CD4-positive, CD25-positive, alpha-beta regulatory T cell (primary cell): ENCODE results near the gene CEP43. TPM values are rescaled to one million over a fixed set of nuclear protein-coding genes. Genes with fewer than 3 reads are reported as not detected.
A peak's percentile ranks its signal among the peaks of the same experiment; 100 is the strongest.
"Not testable (repeated sequence)": the region's sequence is repeated elsewhere in the genome, so short reads cannot be mapped to it uniquely, and the experiment has no call there.

ENCODE experiments used
- ATAC-seq, 2 donors: fragments of 150-1000 bp; cut with Tn5 transposase; one replicate each; pipeline ENCODE4 v1.10.0; 2021; ENCODE audit warnings: low read depth in 2 of 2, moderate number of reproducible peaks in 2 of 2, moderate library complexity in 1 of 2
- DNase-seq, 3 donors: peaks; one replicate each; pipeline versions ENCODE4 v3.0.0 to v3.0.0-alpha.2; 2012 to 2022; ENCODE audit warnings: mixed read lengths in 1 of 3
- H3K27ac ChIP-seq: one replicate; pipeline ENCODE4 v1.7.0; 2013; ENCODE audit warnings: mild to moderate bottlenecking, low read length; ENCODE audit not compliant: insufficient read depth, poor library complexity, severe bottlenecking
- H3K27me3 ChIP-seq: one replicate; pipeline ENCODE4 v1.7.0; 2013; ENCODE audit warnings: low read length; ENCODE audit not compliant: control insufficient read depth, insufficient read depth
- H3K36me3 ChIP-seq: one replicate; pipeline ENCODE4 v1.7.0; 2013; ENCODE audit warnings: mild to moderate bottlenecking, low read length, moderate library complexity; ENCODE audit not compliant: control insufficient read depth, insufficient read depth
- H3K4me1 ChIP-seq: 2 replicates; pipeline ENCODE4 v1.7.0; 2013; ENCODE audit warnings: mild to moderate bottlenecking, low read length; ENCODE audit not compliant: insufficient read depth, control insufficient read depth, poor library complexity, severe bottlenecking
- H3K4me3 ChIP-seq: one replicate; pipeline ENCODE4 v1.7.0; 2013; ENCODE audit warnings: low read depth, mild to moderate bottlenecking, low read length, moderate library complexity
- H3K9me3 ChIP-seq, 2 experiments: 1 replicate in 1 of 2; 2 replicates in 1 of 2; pipeline ENCODE4 v1.7.0; 2013; ENCODE audit warnings: low read length in 2 of 2, mild to moderate bottlenecking in 1 of 2, moderate library complexity in 1 of 2; ENCODE audit not compliant: control insufficient read depth in 2 of 2
- H3K27ac Mint-ChIP-seq, 3 donors: one replicate each; pipeline ENCODE4 v1.8.0; 2020 to 2022; ENCODE audit warnings: mild to moderate bottlenecking in 3 of 3, mixed read lengths in 3 of 3, moderate library complexity in 2 of 3
- H3K27me3 Mint-ChIP-seq: one replicate; pipeline ENCODE4 v1.8.0; 2022; ENCODE audit warnings: mild to moderate bottlenecking, mixed read lengths
- H3K36me3 Mint-ChIP-seq: one replicate; pipeline ENCODE4 v1.8.0; 2020; ENCODE audit warnings: mixed read lengths
- H3K4me1 Mint-ChIP-seq, 4 donors: one replicate each; pipeline ENCODE4 v1.8.0; 2020 to 2022; ENCODE audit warnings: mixed read lengths in 4 of 4, mild to moderate bottlenecking in 1 of 4
- H3K4me3 Mint-ChIP-seq, 4 donors: one replicate each; pipeline ENCODE4 v1.8.0; 2020 to 2022; ENCODE audit warnings: mild to moderate bottlenecking in 4 of 4, mixed read lengths in 4 of 4, moderate library complexity in 3 of 4
- H3K9me3 Mint-ChIP-seq, 7 donors: one replicate each; pipeline ENCODE4 v1.8.0; 2020 to 2022; ENCODE audit warnings: mixed read lengths in 7 of 7, mild to moderate bottlenecking in 3 of 7, moderate library complexity in 2 of 7
- polyA plus RNA-seq, 4 donors: library from polyadenylated mRNA; unstranded; fragments of 300-500 nt; fragmentation: Illumina TruSeq; gene quantifications; one replicate each; pipeline ENCODE4 v1.2.3, GENCODE V29; 2021
- total RNA-seq: library from RNA; stranded (reverse); gene quantifications from one replicate; pipeline ENCODE4 v1.2.3, GENCODE V29; 2022

Gene CEP43, protein sequence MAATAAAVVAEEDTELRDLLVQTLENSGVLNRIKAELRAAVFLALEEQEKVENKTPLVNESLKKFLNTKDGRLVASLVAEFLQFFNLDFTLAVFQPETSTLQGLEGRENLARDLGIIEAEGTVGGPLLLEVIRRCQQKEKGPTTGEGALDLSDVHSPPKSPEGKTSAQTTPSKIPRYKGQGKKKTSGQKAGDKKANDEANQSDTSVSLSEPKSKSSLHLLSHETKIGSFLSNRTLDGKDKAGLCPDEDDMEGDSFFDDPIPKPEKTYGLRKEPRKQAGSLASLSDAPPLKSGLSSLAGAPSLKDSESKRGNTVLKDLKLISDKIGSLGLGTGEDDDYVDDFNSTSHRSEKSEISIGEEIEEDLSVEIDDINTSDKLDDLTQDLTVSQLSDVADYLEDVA
- total RNA-seq (32.5 TPM), polyA plus RNA-seq (1 to 10 TPM; 5.6 to 9.8 (median 7.4) TPM)

DNA sequence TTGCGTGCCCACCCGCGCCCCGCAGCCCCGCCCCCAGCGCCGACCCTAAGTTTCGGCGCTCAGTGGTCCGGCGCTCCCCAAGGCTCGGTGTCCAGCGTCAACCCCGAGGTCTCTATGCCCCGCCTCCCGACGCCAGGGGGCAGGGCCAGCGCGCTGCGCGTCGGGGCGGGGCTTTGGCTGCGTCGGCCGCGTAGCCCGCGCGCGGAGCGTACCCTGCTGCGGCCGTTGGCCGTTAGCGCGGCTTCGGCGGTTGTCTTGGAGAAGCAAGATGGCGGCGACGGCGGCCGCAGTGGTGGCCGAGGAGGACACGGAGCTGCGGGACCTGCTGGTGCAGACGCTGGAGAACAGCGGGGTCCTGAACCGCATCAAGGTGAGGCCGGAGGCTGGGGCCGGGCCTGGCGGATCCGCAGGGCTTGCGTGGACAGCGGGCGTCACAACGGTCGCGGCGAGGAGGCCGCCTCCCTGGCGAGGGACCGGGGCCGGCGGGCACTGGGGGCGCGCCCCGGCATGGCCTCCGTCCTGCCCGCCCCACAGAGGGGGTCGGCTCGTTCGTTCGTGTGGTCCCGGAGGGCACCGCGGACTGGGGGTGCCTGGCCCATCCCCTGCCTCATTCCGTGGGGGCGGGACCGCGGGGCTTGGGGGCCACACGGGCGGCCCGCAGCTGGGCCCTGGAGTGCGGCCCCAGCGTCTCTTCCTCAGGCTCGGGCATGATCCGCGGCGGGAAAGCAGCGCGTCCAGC is at the start of gene CEP43:
Gene CEP43 (plus strand): TSS at position 253 of the 739 bp plus-strand sequence. CDS start 16 bp downstream, at position 269.
- peak within 1 kb of the TSS; percentile 78 to 89 (median 85) for H3K27ac Mint-ChIP-seq
- peak within 1 kb of the TSS; percentile 79 for H3K27ac ChIP-seq
- peaks cover 36% of the 10 kb centered on the region for H3K4me1 ChIP-seq
- H3K9me3 ChIP-seq = no peaks in the 10 kb centered on the region
- H3K36me3 ChIP-seq = peaks cover 15% of the 10 kb centered on the region
- H3K27me3 Mint-ChIP-seq = no peaks in the 10 kb centered on the region
- peaks cover 32 to 48% (median 37%) of the 10 kb centered on the region in 4 donors for H3K4me1 Mint-ChIP-seq
- peaks cover 9% of the 10 kb centered on the region for H3K36me3 Mint-ChIP-seq
- no peaks in the 10 kb centered on the region for H3K9me3 Mint-ChIP-seq
- H3K4me3 ChIP-seq = peak within 1 kb of the TSS; percentile 86
- ATAC-seq (peak; percentile 93 to 95), DNase-seq (peak; percentile 85 to 94 (median 87))
- H3K4me3 Mint-ChIP-seq = peak within 1 kb of the TSS; percentile 92 to 97 (median 94)
- no peaks in the 10 kb centered on the region for H3K27me3 ChIP-seq

DNA sequence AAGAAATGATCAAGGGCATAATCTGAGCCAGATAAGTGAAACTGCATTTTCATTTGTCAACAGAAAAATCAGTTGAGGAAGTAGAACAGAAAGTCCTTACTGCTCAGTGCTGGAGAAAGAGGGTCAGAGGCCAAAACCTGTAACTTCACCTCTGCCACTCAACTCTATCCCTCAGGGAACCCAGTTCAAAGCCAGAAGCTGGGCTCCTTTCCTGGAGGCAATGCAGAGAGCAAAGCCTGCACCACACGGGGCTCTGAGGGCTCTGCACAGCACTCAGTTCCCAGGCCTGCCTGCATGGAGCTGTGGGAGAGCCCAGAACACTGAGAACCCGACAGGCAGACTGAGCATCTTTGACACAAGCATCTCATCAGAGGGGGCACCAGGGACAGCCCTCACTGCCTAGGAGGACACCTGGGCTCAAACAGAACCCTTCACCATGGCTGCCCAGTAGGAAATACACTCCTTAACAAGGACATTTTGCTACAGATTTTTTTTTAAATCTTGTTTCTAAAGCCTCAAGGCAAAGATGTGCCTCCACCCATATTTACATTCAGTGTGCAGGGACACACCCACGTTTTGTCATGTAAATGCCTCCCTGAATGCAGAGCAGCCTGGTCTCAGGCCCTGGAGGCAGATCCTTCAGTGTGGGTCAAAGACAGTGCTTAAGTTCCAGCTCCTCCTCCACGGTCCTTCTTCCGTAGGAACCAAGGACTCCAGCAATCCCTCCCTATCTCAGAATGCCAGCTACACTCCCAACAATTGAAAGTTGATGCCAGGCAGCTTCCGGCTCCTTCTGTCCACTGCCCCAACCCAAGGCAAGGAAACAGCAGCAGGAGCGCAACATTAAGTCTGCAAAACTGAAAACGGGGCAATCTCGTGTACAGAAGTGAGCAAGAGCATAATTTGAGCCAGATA is 49.4 kb upstream of the CEP43 start:
- peaks cover 23% of the 10 kb centered on the region for H3K36me3 Mint-ChIP-seq
- Histone ChIP-seq H3K4me1 (peaks cover 66% of the 10 kb centered on the region), H3K9me3 (no peaks in the 10 kb centered on the region), H3K27me3 (no peaks in the 10 kb centered on the region), H3K27ac (peak overlapping the region; percentile 95), H3K36me3 (peaks cover 37% of the 10 kb centered on the region), H3K4me3 (peak overlapping the region; percentile 86)
- H3K27ac Mint-ChIP-seq = peak overlapping the region; percentile 97 to 100 (median 99)
- H3K9me3 Mint-ChIP-seq = peaks cover 0 to 1% (median 0%) of the 10 kb centered on the region in 7 donors
- ATAC-seq = peak in 1 of 2 donors; percentile 26
- H3K4me1 Mint-ChIP-seq = peaks cover 14 to 77% (median 43%) of the 10 kb centered on the region in 4 donors
- peak overlapping the region; percentile 78 to 90 (median 86) for H3K4me3 Mint-ChIP-seq
- H3K27me3 Mint-ChIP-seq = no peaks in the 10 kb centered on the region
- DNase-seq = peak in 2 of 3 donors; percentile 35 to 78

- H3K36me3 Mint-ChIP-seq = peaks cover 17% of the 10 kb centered on the region
- ATAC-seq (peak; percentile 37 to 39), DNase-seq (peak in 2 of 3 donors; percentile 62 to 85)
These were observed 48.8 kb upstream of the CEP43 start for GRCh38 chr6:166950443-166950821.

GRCh38 chr6:166950892-166951669 is 48.1 kb upstream of the CEP43 start:
- peak; percentile 69 to 92 (median 81) for DNase-seq
- Histone ChIP-seq H3K36me3 (peaks cover 27% of the 10 kb centered on the region), H3K27ac (peak overlapping the region; percentile 95), H3K4me3 (peak overlapping the region; percentile 86), H3K4me1 (peaks cover 74% of the 10 kb centered on the region)
- H3K27me3 ChIP-seq, H3K27me3 Mint-ChIP-seq, H3K9me3 Mint-ChIP-seq, H3K9me3 ChIP-seq: not testable (repeated sequence)
- Mint-ChIP-seq H3K4me1 (peaks cover 20 to 78% (median 44%) of the 10 kb centered on the region in 4 donors), H3K4me3 (peak overlapping the region; percentile 78 to 90 (median 86)), H3K36me3 (peaks cover 13% of the 10 kb centered on the region), H3K27ac (peak overlapping the region; percentile 97 to 100 (median 99))
- ATAC-seq = peak; percentile 76

More at GRCh38 chr6:166950443-166950821, 48.8 kb upstream of the CEP43 start:
- Mint-ChIP-seq H3K27me3 (no peaks in the 10 kb centered on the region), H3K9me3 (no peaks in the 10 kb centered on the region), H3K4me3 (peak overlapping the region; percentile 78 to 90 (median 86)), H3K4me1 (peaks cover 20 to 78% (median 44%) of the 10 kb centered on the region in 4 donors), H3K27ac (peak overlapping the region; percentile 97 to 100 (median 99))
- no peaks in the 10 kb centered on the region for H3K27me3 ChIP-seq
- H3K9me3 ChIP-seq = no peaks in the 10 kb centered on the region
- peaks cover 31% of the 10 kb centered on the region for H3K36me3 ChIP-seq
- H3K27ac ChIP-seq = peak overlapping the region; percentile 95
- H3K4me3 ChIP-seq = peak overlapping the region; percentile 86
- peaks cover 72% of the 10 kb centered on the region for H3K4me1 ChIP-seq

- H3K4me1 Mint-ChIP-seq = peaks cover 20 to 78% (median 44%) of the 10 kb centered on the region in 4 donors
- H3K4me3 Mint-ChIP-seq = peak overlapping the region; percentile 78 to 90 (median 86)
These were observed 47.5 kb upstream of the CEP43 start for GRCh38 chr6:166951670-166952060.

GRCh38 chr6:166952121-166952520 is 47.1 kb upstream of the CEP43 start:
- peaks cover 17% of the 10 kb centered on the region for H3K36me3 ChIP-seq
- peaks cover 7% of the 10 kb centered on the region for H3K36me3 Mint-ChIP-seq
- H3K9me3 Mint-ChIP-seq = no peaks in the 10 kb centered on the region
- peaks cover 20 to 78% (median 44%) of the 10 kb centered on the region in 4 donors for H3K4me1 Mint-ChIP-seq
- H3K4me3 ChIP-seq = peak overlapping the region; percentile 86
- H3K27me3 ChIP-seq = no peaks in the 10 kb centered on the region
- no peaks in the 10 kb centered on the region for H3K27me3 Mint-ChIP-seq
- peak overlapping the region; percentile 82 to 98 (median 90) for H3K4me3 Mint-ChIP-seq
- ATAC-seq (no peak), DNase-seq (no peak)
- no peaks in the 10 kb centered on the region for H3K9me3 ChIP-seq
- H3K4me1 ChIP-seq = peaks cover 80% of the 10 kb centered on the region
- H3K27ac ChIP-seq = peak overlapping the region; percentile 95
- H3K27ac Mint-ChIP-seq = peak overlapping the region; percentile 95 to 99 (median 97)

More at GRCh38 chr6:166951670-166952060, 47.5 kb upstream of the CEP43 start:
- Histone ChIP-seq H3K27ac (peak overlapping the region; percentile 95), H3K4me3 (peak overlapping the region; percentile 86), H3K4me1 (peaks cover 75% of the 10 kb centered on the region), H3K27me3 (no peaks in the 10 kb centered on the region), H3K36me3 (peaks cover 21% of the 10 kb centered on the region), H3K9me3 (no peaks in the 10 kb centered on the region)
- Mint-ChIP-seq H3K27ac (peak overlapping the region; percentile 97 to 100 (median 99)), H3K36me3 (peaks cover 8% of the 10 kb centered on the region), H3K27me3 (no peaks in the 10 kb centered on the region), H3K9me3 (no peaks in the 10 kb centered on the region)
- DNase-seq (no peak), ATAC-seq (no peak)
